ENCODE results near the gene ASB18.

ASB18 gene

GRCh38 chr2:236165842-236166795, 98.1 kb downstream of the ASB18 start:
- TF ChIP-seq TEAD4 (IDR thresholded peaks at IDR 0.05) (no peak), CREB1 (IDR thresholded peaks at IDR 0.05; ENCODE audit: low read depth) (no peak), ZBTB7A (IDR thresholded peaks at IDR 0.05; ENCODE audit: low read depth) (no peak), EP300 (IDR thresholded peaks at IDR 0.05; ENCODE audit: borderline replicate concordance) (no peak), TCF12 (IDR thresholded peaks at IDR 0.05; ENCODE audit: low read depth) (no peak), YY1 (IDR thresholded peaks at IDR 0.05; ENCODE audit: low read depth) (no peak), NFIC (IDR thresholded peaks at IDR 0.05) (no peak), TAF1 (IDR thresholded peaks at IDR 0.05; ENCODE audit: low read depth) (no peak)
- TF ChIP-seq, protein P1, sequence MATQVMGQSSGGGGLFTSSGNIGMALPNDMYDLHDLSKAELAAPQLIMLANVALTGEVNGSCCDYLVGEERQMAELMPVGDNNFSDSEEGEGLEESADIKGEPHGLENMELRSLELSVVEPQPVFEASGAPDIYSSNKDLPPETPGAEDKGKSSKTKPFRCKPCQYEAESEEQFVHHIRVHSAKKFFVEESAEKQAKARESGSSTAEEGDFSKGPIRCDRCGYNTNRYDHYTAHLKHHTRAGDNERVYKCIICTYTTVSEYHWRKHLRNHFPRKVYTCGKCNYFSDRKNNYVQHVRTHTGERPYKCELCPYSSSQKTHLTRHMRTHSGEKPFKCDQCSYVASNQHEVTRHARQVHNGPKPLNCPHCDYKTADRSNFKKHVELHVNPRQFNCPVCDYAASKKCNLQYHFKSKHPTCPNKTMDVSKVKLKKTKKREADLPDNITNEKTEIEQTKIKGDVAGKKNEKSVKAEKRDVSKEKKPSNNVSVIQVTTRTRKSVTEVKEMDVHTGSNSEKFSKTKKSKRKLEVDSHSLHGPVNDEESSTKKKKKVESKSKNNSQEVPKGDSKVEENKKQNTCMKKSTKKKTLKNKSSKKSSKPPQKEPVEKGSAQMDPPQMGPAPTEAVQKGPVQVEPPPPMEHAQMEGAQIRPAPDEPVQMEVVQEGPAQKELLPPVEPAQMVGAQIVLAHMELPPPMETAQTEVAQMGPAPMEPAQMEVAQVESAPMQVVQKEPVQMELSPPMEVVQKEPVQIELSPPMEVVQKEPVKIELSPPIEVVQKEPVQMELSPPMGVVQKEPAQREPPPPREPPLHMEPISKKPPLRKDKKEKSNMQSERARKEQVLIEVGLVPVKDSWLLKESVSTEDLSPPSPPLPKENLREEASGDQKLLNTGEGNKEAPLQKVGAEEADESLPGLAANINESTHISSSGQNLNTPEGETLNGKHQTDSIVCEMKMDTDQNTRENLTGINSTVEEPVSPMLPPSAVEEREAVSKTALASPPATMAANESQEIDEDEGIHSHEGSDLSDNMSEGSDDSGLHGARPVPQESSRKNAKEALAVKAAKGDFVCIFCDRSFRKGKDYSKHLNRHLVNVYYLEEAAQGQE (IDR thresholded peaks at IDR 0.05; ENCODE audit: low read depth) = no peak
- TF ChIP-seq, protein P2, sequence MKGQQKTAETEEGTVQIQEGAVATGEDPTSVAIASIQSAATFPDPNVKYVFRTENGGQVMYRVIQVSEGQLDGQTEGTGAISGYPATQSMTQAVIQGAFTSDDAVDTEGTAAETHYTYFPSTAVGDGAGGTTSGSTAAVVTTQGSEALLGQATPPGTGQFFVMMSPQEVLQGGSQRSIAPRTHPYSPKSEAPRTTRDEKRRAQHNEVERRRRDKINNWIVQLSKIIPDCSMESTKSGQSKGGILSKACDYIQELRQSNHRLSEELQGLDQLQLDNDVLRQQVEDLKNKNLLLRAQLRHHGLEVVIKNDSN (IDR thresholded peaks at IDR 0.05) = no peak

DNA sequence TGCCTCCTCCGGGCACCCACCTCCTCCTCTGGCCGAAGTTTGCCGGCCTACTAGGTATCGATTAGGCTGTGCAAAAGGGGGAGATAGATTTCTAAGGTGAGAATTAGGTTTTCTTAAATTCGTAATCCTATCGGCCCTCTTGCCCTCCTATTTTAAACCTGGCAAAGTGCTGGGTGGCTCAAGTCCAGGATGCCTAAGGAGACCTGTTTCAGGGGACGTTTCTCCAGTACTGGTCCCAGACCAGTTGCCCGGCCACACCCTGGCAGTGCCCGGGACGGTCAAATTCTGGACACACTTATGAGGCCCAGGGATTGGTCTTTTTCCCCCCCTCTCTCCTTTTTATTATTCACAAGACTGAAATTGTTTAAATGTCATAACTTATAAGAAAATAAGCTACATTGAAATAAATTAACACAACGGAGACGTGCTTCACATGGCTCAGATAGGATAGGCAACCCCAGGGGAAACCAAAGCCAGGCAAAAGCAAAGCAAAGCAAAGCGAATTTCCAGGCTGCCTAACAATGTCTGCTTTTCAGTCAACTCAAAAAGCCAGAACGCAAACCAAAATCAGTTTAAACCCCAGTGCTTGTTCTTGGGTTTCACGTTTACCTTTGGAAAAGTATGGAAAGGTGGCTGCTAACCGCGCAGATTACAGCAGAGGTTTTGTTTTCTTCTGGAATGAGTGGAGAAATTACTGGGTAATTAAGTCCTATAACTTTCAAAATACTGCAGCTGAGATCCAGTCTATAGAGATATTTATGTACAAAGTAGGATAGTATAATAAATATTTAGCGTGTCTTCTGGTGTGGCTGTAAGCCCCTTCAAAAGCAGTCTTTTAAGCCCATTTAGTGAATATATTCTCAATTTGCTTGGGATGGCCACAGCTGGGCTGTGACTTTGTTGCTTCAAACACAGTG, 99.0 kb downstream of the ASB18 start:
- TF ChIP-seq YY1 (IDR thresholded peaks at IDR 0.05; ENCODE audit: low read depth) (no peak), NFIC (IDR thresholded peaks at IDR 0.05) (no peak), RAD21 (IDR thresholded peaks at IDR 0.05; ENCODE audit: low read depth) (no peak), EGR1 (IDR thresholded peaks at IDR 0.05) (no peak), ZBTB7A (IDR thresholded peaks at IDR 0.05; ENCODE audit: low read depth) (no peak), TCF12 (IDR thresholded peaks at IDR 0.05; ENCODE audit: low read depth) (no peak), FOXM1 (IDR thresholded peaks at IDR 0.05; ENCODE audit: borderline replicate concordance, low read depth) (no peak)
- TF ChIP-seq, protein P2 (IDR thresholded peaks at IDR 0.05) = no peak

- TF ChIP-seq CEBPB (IDR thresholded peaks at IDR 0.05) (no peak), EP300 (IDR thresholded peaks at IDR 0.05; ENCODE audit: borderline replicate concordance) (no peak), YY1 (IDR thresholded peaks at IDR 0.05; ENCODE audit: low read depth) (no peak), RAD21 (IDR thresholded peaks at IDR 0.05; ENCODE audit: low read depth) (no peak)
Observed at GRCh38 chr2:236164201-236164924, 99.8 kb downstream of the ASB18 start.

DNA sequence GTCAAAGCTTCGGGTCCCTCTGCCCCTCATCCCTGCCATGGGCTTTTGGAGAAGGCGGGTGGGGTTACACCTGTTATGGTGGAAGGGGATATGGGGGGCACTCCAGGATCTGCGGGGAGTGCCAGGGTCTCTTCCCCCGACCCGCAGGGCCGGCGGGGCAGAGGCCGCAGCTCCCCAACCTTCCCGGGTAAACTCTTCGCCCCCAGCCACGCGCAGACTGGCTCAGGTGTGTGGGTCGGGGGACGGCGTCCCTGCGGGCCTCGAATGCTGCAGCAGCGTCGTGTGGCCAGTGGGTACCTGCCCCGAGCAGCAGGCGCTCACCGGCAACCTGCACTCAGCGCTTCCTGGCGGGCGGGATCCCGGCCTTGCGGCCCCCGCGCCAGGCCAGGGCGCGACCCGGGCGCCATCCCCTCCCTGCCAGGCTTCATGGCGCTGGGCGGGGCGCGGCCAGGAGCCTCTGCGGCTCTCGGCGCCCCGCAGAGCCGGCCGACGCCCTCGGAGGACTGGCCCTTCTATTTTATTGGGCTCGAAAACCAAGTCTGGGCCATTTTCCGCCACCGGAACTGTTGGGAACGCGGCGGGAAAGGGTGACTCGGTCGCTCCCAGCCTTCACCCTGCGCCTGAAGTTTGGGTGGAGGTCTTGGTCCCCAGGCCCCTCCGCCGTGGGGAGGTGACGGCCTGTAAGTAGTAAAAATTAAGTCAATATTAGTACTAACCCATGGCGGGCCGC, 100.6 kb downstream of the ASB18 start:
- TF ChIP-seq TCF12 (IDR thresholded peaks at IDR 0.05; ENCODE audit: low read depth) (no peak), FOXM1 (IDR thresholded peaks at IDR 0.05; ENCODE audit: borderline replicate concordance, low read depth) (no peak), TEAD4 (IDR thresholded peaks at IDR 0.05) (no peak), YY1 (IDR thresholded peaks at IDR 0.05; ENCODE audit: low read depth) (no peak), CREB1 (IDR thresholded peaks at IDR 0.05; ENCODE audit: low read depth) (no peak), NFIC (IDR thresholded peaks at IDR 0.05) (no peak), CEBPB (IDR thresholded peaks at IDR 0.05) (no peak), TAF1 (IDR thresholded peaks at IDR 0.05; ENCODE audit: low read depth) (no peak), RAD21 (IDR thresholded peaks at IDR 0.05; ENCODE audit: low read depth) (no peak), EGR1 (IDR thresholded peaks at IDR 0.05) (no peak), EP300 (IDR thresholded peaks at IDR 0.05; ENCODE audit: borderline replicate concordance) (no peak), ZBTB7A (IDR thresholded peaks at IDR 0.05; ENCODE audit: low read depth) (no peak)
- TF ChIP-seq, protein P3, sequence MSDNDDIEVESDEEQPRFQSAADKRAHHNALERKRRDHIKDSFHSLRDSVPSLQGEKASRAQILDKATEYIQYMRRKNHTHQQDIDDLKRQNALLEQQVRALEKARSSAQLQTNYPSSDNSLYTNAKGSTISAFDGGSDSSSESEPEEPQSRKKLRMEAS (IDR thresholded peaks at IDR 0.05) = no peak
- TF ChIP-seq, protein P2 (IDR thresholded peaks at IDR 0.05) = no peak
- TF ChIP-seq, protein P1 (IDR thresholded peaks at IDR 0.05; ENCODE audit: low read depth) = no peak

All from Ishikawa (cell line).